HG02973 (cell line): ENCODE results near the gene LPGAT1.
"Not testable (repeated sequence)": the region's sequence is repeated elsewhere in the genome, so short reads cannot be mapped to it uniquely, and the experiment has no call there.

Source experiments
- ATAC-seq: cut with Tn5 transposase; IDR thresholded peaks from one replicate; pipeline ENCODE4 v1.9.1; 2021; ENCODE audit warnings: moderate library complexity; ENCODE audit not compliant: unreplicated experiment

The LPGAT1 gene

GRCh38 chr1:211830328-211831142 is at the start of gene LPGAT1:
TSS of gene LPGAT1 (minus strand) at chr1:211830763. CDS start at chr1:211829296, 1,467 bp downstream.
- peak; percentile 67 for ATAC-seq

GRCh38 chr1:211879475-211879874 is 48.9 kb upstream of the LPGAT1 start:
- no peak for ATAC-seq

- no peak for ATAC-seq
Measured at GRCh38 chr1:211876851-211877590, 46.5 kb upstream of the LPGAT1 start.

- ATAC-seq, result no peak
Measured at GRCh38 chr1:211875541-211875940, 45.0 kb upstream of the LPGAT1 start.

- ATAC-seq, result no peak
Measured at GRCh38 chr1:211874521-211875347, 44.2 kb upstream of the LPGAT1 start.

GRCh38 chr1:211873731-211874130 is 43.2 kb upstream of the LPGAT1 start:
- ATAC-seq, result not testable (repeated sequence)

- no peak for ATAC-seq
Measured at GRCh38 chr1:211870156-211870555, 39.6 kb upstream of the LPGAT1 start.

GRCh38 chr1:211865180-211865579 is 34.6 kb upstream of the LPGAT1 start:
- no peak for ATAC-seq

GRCh38 chr1:211859405-211859804 is 28.8 kb upstream of the LPGAT1 start:
- ATAC-seq, result no peak

- ATAC-seq, result no peak
Measured at GRCh38 chr1:211851174-211851573, 20.6 kb upstream of the LPGAT1 start.

- ATAC-seq, result no peak
Measured at GRCh38 chr1:211843507-211844298, 13.1 kb upstream of the LPGAT1 start.

- no peak for ATAC-seq
Measured at GRCh38 chr1:211843018-211843417, 12.5 kb upstream of the LPGAT1 start.

- ATAC-seq, result no peak
Measured at GRCh38 chr1:211842518-211842917, 12.0 kb upstream of the LPGAT1 start.

- ATAC-seq, result no peak
Measured at GRCh38 chr1:211839106-211839505, 8.5 kb upstream of the LPGAT1 start.

GRCh38 chr1:211833174-211833820 is 2.7 kb upstream of the LPGAT1 start:
- ATAC-seq, result no peak

- ATAC-seq, result no peak
Measured at GRCh38 chr1:211832661-211833060, 2.1 kb upstream of the LPGAT1 start.

GRCh38 chr1:211831558-211832323 is 1.2 kb upstream of the LPGAT1 start:
- ATAC-seq, result no peak

GRCh38 chr1:211830055-211830327 is 572 bp downstream of the LPGAT1 start:
- peak; percentile 27 for ATAC-seq

- no peak for ATAC-seq
Measured at GRCh38 chr1:211829343-211830054, 1.1 kb downstream of the LPGAT1 start.
